Skeletal muscle satellite cell (primary cell): ENCODE measurements around the gene CDC42EP1.
"Not testable (repeated sequence)": the region's sequence is repeated elsewhere in the genome, so short reads cannot be mapped to it uniquely, and the experiment has no call there.

Experiments
- H3K27me3 ChIP-seq: 2 replicates; pipeline ENCODE4 v1.7.0; 2013; ENCODE audit warnings: low read length; ENCODE audit not compliant: control insufficient read depth, insufficient read depth
- H3K36me3 ChIP-seq: 2 replicates; pipeline ENCODE4 v1.7.0; 2013; ENCODE audit warnings: mild to moderate bottlenecking, control low read depth, low read length; ENCODE audit not compliant: insufficient read depth
- H3K4me1 ChIP-seq: 2 replicates; pipeline ENCODE4 v1.7.0; 2013; ENCODE audit warnings: low read length; ENCODE audit not compliant: control insufficient read depth, insufficient read depth
- H3K4me2 ChIP-seq: 2 replicates; pipeline ENCODE4 v1.7.0; 2013; ENCODE audit warnings: mild to moderate bottlenecking, low read length
- H3K4me3 ChIP-seq: 2 replicates; pipeline ENCODE4 v1.7.0; 2013; ENCODE audit warnings: low read length
- H3K9ac ChIP-seq: 2 replicates; pipeline ENCODE4 v1.7.0; 2013; ENCODE audit warnings: mild to moderate bottlenecking, low read depth, low read length, moderate library complexity
- H3K9me3 ChIP-seq: replicated peaks from 2 replicates; pipeline ENCODE4 v1.7.0; 2013; ENCODE audit warnings: mild to moderate bottlenecking, control low read depth, low read length

Gene CDC42EP1

GRCh38 chr22:37601540-37602442, 41.5 kb downstream of the CDC42EP1 start:
- H3K4me3 ChIP-seq, result no peak overlapping the region
- peaks cover 23% of the 10 kb centered on the region for H3K27me3 ChIP-seq

GRCh38 chr22:37602546-37603277, 42.4 kb downstream of the CDC42EP1 start:
- not testable (repeated sequence) for H3K9ac ChIP-seq

More at GRCh38 chr22:37601540-37602442, 41.5 kb downstream of the CDC42EP1 start:
- Histone ChIP-seq H3K9ac (no peak overlapping the region), H3K4me1 (peaks cover 14% of the 10 kb centered on the region), H3K4me2 (peak overlapping the region; percentile 63), H3K36me3 (no peaks in the 10 kb centered on the region), H3K9me3 (no peaks in the 10 kb centered on the region)

DNA sequence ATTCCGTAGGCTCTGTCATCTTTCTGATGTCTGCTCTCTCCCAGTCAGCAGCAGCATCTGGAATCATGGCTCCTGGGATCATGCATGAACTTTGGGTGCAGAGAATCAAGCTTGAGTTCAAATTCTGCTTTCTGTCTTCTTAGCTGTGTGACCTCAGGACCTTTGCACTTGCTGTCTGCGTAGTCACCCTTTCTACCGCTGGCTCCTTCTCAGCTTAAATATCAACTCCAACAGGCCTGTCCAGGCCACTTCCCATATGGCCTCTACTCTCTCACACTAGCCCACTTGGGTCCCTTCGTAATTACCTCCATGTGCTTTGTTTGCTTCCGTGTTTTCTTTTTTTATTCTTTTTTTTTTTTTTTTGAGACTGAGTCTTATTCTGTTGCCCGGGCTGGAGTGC, 43.8 kb downstream of the CDC42EP1 start:
- Histone ChIP-seq H3K9me3 (no peaks in the 10 kb centered on the region), H3K4me1 (peaks cover 20% of the 10 kb centered on the region), H3K4me3 (no peak overlapping the region), H3K27me3 (peaks cover 23% of the 10 kb centered on the region), H3K9ac (no peak overlapping the region), H3K4me2 (no peak overlapping the region), H3K36me3 (no peaks in the 10 kb centered on the region)

More at GRCh38 chr22:37602546-37603277, 42.4 kb downstream of the CDC42EP1 start:
- Histone ChIP-seq H3K27me3 (peaks cover 23% of the 10 kb centered on the region), H3K4me1 (peaks cover 18% of the 10 kb centered on the region)
- not testable (repeated sequence) for H3K36me3 ChIP-seq, H3K9me3 ChIP-seq, H3K4me2 ChIP-seq, H3K4me3 ChIP-seq

- Histone ChIP-seq H3K9me3 (no peaks in the 10 kb centered on the region), H3K36me3 (no peaks in the 10 kb centered on the region), H3K9ac (no peak overlapping the region), H3K4me2 (no peak overlapping the region), H3K4me1 (peaks cover 21% of the 10 kb centered on the region), H3K4me3 (no peak overlapping the region), H3K27me3 (peaks cover 23% of the 10 kb centered on the region)
These were observed 44.6 kb downstream of the CDC42EP1 start for GRCh38 chr22:37604875-37605274.

DNA sequence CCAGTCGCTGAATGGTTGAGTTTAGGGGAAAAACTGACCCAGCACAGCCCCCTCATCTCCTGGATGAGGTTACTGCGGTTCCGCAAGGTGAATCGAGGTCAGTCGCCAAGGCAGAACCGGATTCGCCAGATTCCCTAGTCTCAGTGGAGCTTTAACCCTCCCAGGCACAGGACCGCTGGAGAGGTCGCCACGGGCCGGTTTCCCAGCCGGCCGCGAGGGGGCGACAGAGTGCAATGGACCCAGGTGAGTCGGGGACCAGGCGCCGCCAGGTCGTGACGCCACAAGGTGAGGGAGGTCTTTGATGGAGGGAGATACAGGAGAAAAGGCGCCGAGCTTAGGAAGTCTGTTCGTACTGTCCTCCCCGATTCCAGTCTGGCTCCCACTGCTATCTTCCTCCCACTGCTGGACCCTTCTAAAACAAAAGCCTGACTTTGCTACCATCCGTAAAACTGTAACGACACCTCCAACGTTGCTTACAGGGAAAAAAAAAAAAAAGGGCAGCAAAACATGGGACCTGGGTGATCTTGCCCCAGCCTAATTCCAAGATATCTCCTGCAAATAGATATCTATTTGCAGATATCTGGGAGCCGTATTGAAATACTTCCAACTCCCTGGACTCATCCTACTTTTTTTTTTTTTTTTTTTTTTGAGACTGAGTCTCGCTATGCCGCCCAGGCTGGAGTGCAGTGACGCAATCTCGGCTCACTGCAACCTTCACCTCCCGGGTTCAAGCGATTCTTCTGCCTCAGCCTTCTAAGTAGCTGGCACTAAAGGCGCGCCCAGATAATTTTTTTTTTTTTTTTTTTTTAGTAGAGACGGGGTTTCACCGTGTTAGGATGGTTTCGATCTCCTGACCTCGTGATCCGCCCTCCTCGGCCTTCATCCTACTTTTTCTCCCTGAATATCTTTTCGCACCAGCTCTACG, 47.0 kb downstream of the CDC42EP1 start:
- H3K4me1 ChIP-seq, result peaks cover 20% of the 10 kb centered on the region
- H3K9ac ChIP-seq, result peak overlapping the region; percentile 5

GRCh38 chr22:37607935-37608476, 47.7 kb downstream of the CDC42EP1 start:
- Histone ChIP-seq H3K4me2 (peak overlapping the region; percentile 79), H3K9ac (peak overlapping the region; percentile 87), H3K27me3 (peaks cover 13% of the 10 kb centered on the region), H3K36me3 (peaks cover 4% of the 10 kb centered on the region), H3K4me3 (peak overlapping the region; percentile 82), H3K9me3 (no peaks in the 10 kb centered on the region), H3K4me1 (peaks cover 20% of the 10 kb centered on the region)

More for the DNA sequence above, 47.0 kb downstream of the CDC42EP1 start:
- Histone ChIP-seq H3K4me3 (peak overlapping the region; percentile 50), H3K36me3 (peaks cover 4% of the 10 kb centered on the region), H3K27me3 (peaks cover 17% of the 10 kb centered on the region), H3K4me2 (peak overlapping the region; percentile 70), H3K9me3 (no peaks in the 10 kb centered on the region)

DNA sequence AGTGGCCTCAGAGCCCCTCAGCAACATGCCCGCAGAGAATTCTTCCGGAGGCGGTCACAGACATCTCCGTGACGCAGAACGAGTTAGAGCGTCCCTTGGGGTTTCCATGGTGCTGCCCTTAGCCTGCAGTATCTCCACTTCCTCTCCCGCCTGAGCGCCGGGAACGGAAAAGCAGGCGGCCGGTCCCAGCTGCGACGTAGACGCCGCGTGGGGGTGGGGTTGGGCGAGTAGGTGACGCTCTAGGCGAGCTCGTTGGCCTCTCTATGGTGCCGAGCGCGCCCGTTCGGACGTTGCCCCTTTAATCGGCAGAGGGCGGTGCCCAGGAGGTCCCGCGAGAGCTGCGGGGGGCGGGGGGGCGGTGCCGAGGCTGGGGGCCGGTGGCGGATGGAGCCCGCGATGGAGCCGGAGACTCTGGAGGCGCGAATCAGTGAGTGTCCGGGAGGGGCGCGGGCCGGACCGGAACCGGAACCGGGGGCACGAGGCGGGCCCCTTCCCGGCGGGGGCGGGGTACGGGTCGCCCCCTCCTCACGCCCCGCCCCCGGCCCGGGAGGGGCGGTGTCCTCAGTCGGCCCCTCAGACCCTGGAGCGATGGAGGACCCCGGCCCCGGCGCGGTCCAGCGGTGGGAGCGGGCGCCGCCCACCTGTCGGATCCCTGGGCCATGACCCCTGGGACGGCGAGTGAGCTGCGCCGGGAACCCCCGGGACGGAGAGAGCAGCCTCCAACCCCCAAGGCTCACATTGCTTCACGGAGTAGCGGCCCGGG, 48.4 kb downstream of the CDC42EP1 start, which contains the start of gene GGA1:
Gene GGA1, plus strand, starts transcription at position 358 of the 763 bp plus-strand sequence. Its CDS starts 27 bp downstream, at position 385.
- Histone ChIP-seq H3K9ac (peak within 1 kb of the TSS; percentile 87), H3K36me3 (peaks cover 4% of the 10 kb centered on the region), H3K27me3 (peaks cover 13% of the 10 kb centered on the region), H3K4me3 (peak within 1 kb of the TSS; percentile 97), H3K4me1 (peaks cover 23% of the 10 kb centered on the region), H3K9me3 (no peaks in the 10 kb centered on the region), H3K4me2 (peak within 1 kb of the TSS; percentile 99)

GRCh38 chr22:37609240-37610152, 49.2 kb downstream of the CDC42EP1 start:
- Histone ChIP-seq H3K9me3 (no peaks in the 10 kb centered on the region), H3K9ac (peak overlapping the region; percentile 87), H3K4me1 (peaks cover 23% of the 10 kb centered on the region), H3K27me3 (peaks cover 8% of the 10 kb centered on the region), H3K36me3 (peaks cover 9% of the 10 kb centered on the region), H3K4me2 (peak overlapping the region; percentile 99), H3K4me3 (peak overlapping the region; percentile 97)

- peak overlapping the region; percentile 97 for H3K4me3 ChIP-seq
- peak overlapping the region; percentile 87 for H3K9ac ChIP-seq
These were observed 49.8 kb downstream of the CDC42EP1 start for GRCh38 chr22:37610153-37610475.

More at GRCh38 chr22:37610153-37610475, 49.8 kb downstream of the CDC42EP1 start:
- H3K4me2 ChIP-seq, result peak overlapping the region; percentile 99
- H3K4me1 ChIP-seq, result peaks cover 23% of the 10 kb centered on the region
- H3K27me3 ChIP-seq, H3K9me3 ChIP-seq, H3K36me3 ChIP-seq: not testable (repeated sequence)
